HEK293T (cell line): ENCODE data around the gene BUB1B.

ENCODE experiments used
- CTCF ChIA-PET: fragments of 350-600 bp; formaldehyde crosslinking; extraction: SDS; loops from one replicate; lab custom pipeline; 2021; ENCODE audit warnings: antibody characterized with exemption, inconsistent platforms; lab: Yijun Ruan, JAX
- POLR2A ChIA-PET: fragments of 350-600 bp; formaldehyde crosslinking; extraction: SDS; loops from one replicate; lab custom pipeline; 2020; ENCODE audit warnings: antibody characterized with exemption, inconsistent platforms; lab: Yijun Ruan, JAX
- DNase-seq: peaks from one replicate; pipeline ENCODE4 v3.0.0; 2012; ENCODE audit warnings: mixed read lengths; ENCODE audit errors: extremely low spot score
- ARNT ChIP-seq: fragments of 450-650 bp; IDR thresholded peaks from 2 replicates; pipeline ENCODE4 v1.6.1; 2017; ENCODE audit warnings: mild to moderate bottlenecking
- BHLHE40 ChIP-seq: fragments of 450-650 bp; IDR thresholded peaks from 2 replicates; pipeline ENCODE4 v1.6.1; 2016; ENCODE audit warnings: mild to moderate bottlenecking, moderate library complexity, borderline replicate concordance
- CTBP1 ChIP-seq: fragments of 450-650 bp; IDR thresholded peaks from 2 replicates; pipeline ENCODE4 v1.6.1; 2016; ENCODE audit warnings: borderline replicate concordance
- ELF4 ChIP-seq: fragments of 450-650 bp; IDR thresholded peaks from 2 replicates; pipeline ENCODE4 v1.6.1; 2017; ENCODE audit warnings: antibody characterized with exemption
- FOXA1 ChIP-seq: fragments of 450-650 bp; IDR thresholded peaks from 2 replicates; pipeline ENCODE4 v1.6.1; 2016; ENCODE audit warnings: mild to moderate bottlenecking
- FOXK2 ChIP-seq: fragments of 450-650 bp; IDR thresholded peaks from 2 replicates; pipeline ENCODE4 v1.6.1; 2016; ENCODE audit warnings: mild to moderate bottlenecking
- FOXM1 ChIP-seq: fragments of 450-650 bp; IDR thresholded peaks from 2 replicates; pipeline ENCODE4 v1.6.1; 2017; ENCODE audit warnings: mild to moderate bottlenecking, borderline replicate concordance
- HDGF ChIP-seq: fragments of 450-650 bp; IDR thresholded peaks from 2 replicates; pipeline ENCODE4 v1.6.1; 2017; ENCODE audit warnings: antibody characterized with exemption, borderline replicate concordance
- L3MBTL2 ChIP-seq: fragments of 450-650 bp; conservative IDR thresholded peaks from 2 replicates; pipeline ENCODE4 v1.6.1; 2016; ENCODE audit warnings: mild to moderate bottlenecking
- LEF1 ChIP-seq: fragments of 450-650 bp; IDR thresholded peaks from 2 replicates; pipeline ENCODE4 v1.6.1; 2017; ENCODE audit warnings: mild to moderate bottlenecking, borderline replicate concordance
- NFRKB ChIP-seq: fragments of 450-650 bp; IDR thresholded peaks from 2 replicates; pipeline ENCODE4 v1.6.1; 2016; ENCODE audit warnings: mild to moderate bottlenecking, moderate library complexity
- SP1 ChIP-seq: fragments of 450-650 bp; IDR thresholded peaks from 2 replicates; pipeline ENCODE4 v1.6.1; 2017
- SUZ12 ChIP-seq: fragments of 450-650 bp; IDR thresholded peaks from 2 replicates; pipeline ENCODE4 v1.6.1; 2016; ENCODE audit warnings: mild to moderate bottlenecking
- TARDBP ChIP-seq: fragments of 450-650 bp; IDR thresholded peaks from 2 replicates; pipeline ENCODE4 v1.6.1; 2016
- ZNF384 ChIP-seq: fragments of 450-650 bp; IDR thresholded peaks from 2 replicates; pipeline ENCODE4 v1.6.1; 2016
- TF ChIP-seq, protein P1 (sequence below): fragments of 450-650 bp; IDR thresholded peaks from 2 replicates; pipeline ENCODE4 v1.6.1; 2016

The BUB1B gene

DNA sequence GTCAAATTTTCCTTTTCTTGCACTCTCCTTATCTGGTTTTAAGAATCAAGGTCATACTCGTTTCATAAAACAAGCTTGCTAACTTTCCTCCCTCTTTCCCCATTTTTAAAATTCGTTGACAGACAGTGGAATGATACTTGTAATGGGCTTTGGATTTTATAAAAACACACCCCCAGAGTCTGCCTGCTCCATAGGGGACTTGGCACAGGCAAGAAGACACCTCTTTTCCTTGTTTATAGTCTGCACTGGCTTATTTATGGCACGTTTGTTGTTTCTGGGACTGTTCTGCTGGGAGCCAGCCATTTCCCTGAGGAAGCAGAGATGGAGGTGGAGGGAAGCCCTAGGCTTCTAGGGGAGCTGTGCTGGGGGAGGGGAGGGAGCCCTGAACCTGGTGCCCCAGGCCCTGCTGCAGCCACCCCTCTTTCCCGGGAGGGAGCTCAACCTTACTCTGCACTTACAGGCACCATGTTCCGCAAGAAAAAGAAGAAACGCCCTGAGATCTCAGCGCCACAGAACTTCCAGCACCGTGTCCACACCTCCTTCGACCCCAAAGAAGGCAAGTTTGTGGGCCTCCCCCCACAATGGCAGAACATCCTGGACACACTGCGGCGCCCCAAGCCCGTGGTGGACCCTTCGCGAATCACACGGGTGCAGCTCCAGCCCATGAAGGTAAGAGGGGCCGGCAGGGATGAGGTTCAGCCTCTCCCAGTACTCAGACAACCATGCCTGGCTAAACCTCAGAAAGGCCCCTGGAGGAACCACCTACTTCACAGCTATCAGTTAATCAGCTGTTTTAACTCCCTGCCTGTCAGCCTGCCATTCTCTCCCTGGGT is 103.7 kb downstream of the BUB1B start:
- CTCF ChIA-PET: interaction anchor here (0.6 to 5.1 kb wide), 5 partner anchors 9 to 160 kb away, joined by 3 to 34 read pairs (median 4); no protein-coding TSS in a partner anchor
- no peak for TF ChIP-seq CTBP1
- no peak for TF ChIP-seq ZNF384
- no peak for TF ChIP-seq SP1
- no peak for TF ChIP-seq FOXA1
- no peak for TF ChIP-seq SUZ12
- no peak for TF ChIP-seq HDGF
- TF ChIP-seq, protein P1, sequence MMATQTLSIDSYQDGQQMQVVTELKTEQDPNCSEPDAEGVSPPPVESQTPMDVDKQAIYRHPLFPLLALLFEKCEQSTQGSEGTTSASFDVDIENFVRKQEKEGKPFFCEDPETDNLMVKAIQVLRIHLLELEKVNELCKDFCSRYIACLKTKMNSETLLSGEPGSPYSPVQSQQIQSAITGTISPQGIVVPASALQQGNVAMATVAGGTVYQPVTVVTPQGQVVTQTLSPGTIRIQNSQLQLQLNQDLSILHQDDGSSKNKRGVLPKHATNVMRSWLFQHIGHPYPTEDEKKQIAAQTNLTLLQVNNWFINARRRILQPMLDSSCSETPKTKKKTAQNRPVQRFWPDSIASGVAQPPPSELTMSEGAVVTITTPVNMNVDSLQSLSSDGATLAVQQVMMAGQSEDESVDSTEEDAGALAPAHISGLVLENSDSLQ: peak; percentile 63
- POLR2A ChIA-PET: interaction anchor here (1.2 kb wide), 1 partner anchor 9 kb away, joined by 3 read pairs; no protein-coding TSS in a partner anchor
- DNase-seq: no peak

DNA sequence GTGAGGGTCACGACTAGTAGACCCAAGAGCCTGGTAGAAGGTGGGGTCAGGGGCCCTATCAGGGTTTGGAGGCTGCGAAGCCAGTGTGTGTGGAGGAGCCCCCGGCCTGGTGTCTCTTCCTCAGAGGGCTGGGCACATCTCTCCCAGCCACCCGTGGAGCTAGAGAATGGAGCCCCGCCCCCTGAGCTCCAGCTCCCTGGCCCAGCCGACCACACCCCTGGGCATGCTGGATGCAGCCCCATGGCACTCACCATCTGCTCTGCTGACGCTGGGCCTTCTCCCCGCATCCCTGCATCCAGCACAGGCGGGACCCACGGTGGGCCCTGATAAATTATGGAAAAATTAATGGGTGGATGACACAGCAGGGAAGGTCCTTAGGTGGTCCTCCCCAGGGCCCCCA is 104.5 kb downstream of the BUB1B start:
- ChIA-PET CTCF (interaction anchor here (5.1 kb wide), 1 partner anchor 8 kb away, joined by 34 read pairs; no protein-coding TSS in a partner anchor), POLR2A (no interaction called here)
- no peak for DNase-seq
- TF ChIP-seq, protein P1: no peak
- TF ChIP-seq HDGF: no peak
- TF ChIP-seq TARDBP: no peak
- no peak for TF ChIP-seq SP1
- TF ChIP-seq FOXM1: no peak
- no peak for TF ChIP-seq NFRKB
- no peak for TF ChIP-seq FOXA1
- TF ChIP-seq ARNT: no peak
- TF ChIP-seq FOXK2: no peak
- no peak for TF ChIP-seq BHLHE40

DNA sequence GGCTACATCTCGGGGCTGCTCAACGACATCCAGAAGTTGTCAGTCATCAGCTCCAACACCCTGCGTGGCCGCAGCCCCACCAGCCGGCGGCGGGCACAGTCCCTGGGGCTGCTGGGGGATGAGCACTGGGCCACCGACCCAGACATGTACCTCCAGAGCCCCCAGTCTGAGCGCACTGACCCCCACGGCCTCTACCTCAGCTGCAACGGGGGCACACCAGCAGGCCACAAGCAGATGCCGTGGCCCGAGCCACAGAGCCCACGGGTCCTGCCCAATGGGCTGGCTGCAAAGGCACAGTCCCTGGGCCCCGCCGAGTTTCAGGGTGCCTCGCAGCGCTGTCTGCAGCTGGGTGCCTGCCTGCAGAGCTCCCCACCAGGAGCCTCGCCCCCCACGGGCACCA is 105.0 kb downstream of the BUB1B start:
- DNase-seq: no peak
- TF ChIP-seq ZNF384 (no peak), NFRKB (no peak), FOXM1 (no peak), LEF1 (no peak), HDGF (no peak), SP1 (no peak), ARNT (no peak), SUZ12 (no peak), CTBP1 (no peak), L3MBTL2 (no peak), TARDBP (no peak), ELF4 (no peak), FOXK2 (no peak), FOXA1 (no peak), BHLHE40 (no peak)
- TF ChIP-seq, protein P1: no peak
- POLR2A ChIA-PET: no interaction called here
- CTCF ChIA-PET: no interaction called here

DNA sequence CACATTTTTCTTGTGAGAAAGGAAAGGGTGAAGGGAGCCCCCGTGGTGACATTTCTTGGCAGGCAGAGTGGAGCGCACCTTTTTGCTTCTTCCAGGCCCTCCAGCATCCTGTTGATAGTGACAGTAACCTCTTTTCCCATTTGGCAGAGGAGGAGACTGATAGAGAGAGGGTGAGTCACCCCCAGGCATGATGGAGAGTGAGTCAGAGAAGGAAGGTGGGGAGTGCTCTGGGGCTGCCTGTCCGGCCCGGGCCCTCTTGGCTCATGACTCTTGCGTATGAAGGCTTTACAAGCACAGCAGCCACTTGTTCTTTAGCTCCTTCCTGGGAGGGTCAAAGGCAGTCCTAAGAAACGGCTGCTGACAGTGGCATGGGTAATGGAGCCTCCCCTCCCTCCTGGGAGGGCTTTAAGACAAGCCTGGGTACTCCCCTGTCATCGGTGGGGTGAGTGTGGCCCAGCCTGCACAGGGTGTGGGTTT is 106.0 kb downstream of the BUB1B start:
- no peak for TF ChIP-seq FOXK2
- no peak for TF ChIP-seq HDGF
- no peak for TF ChIP-seq NFRKB
- no peak for TF ChIP-seq LEF1
- TF ChIP-seq ZNF384: no peak
- TF ChIP-seq ELF4: no peak
- TF ChIP-seq ARNT: no peak
- no peak for TF ChIP-seq CTBP1
- TF ChIP-seq BHLHE40: no peak
- TF ChIP-seq SUZ12: no peak
- TF ChIP-seq, protein P1: no peak
- no peak for TF ChIP-seq TARDBP
- TF ChIP-seq FOXM1: no peak
- POLR2A ChIA-PET: no interaction called here
- CTCF ChIA-PET: interaction anchor here (1.5 kb wide), 1 partner anchor 12 kb away, joined by 4 read pairs; no protein-coding TSS in a partner anchor
- DNase-seq: no peak

DNA sequence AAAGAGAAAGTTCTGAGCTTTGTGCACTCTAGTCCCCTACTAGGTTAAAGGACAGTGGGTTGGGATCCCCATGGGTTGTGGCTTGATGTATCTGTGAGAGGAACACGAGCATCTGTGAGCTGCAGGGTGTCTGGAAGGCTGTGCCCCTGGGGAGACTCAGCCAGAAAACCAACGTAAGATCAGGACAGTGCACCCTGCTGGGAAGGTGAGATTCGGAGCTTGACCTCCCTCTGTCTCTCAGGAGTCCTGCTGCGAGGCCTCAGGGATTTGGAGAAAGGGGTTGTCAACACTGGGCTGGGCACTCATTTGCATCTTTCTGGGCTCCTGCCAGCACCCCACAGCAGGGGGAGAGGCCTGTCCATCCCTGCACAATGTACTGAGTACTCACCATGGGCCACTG is 106.8 kb downstream of the BUB1B start:
- ChIA-PET POLR2A (interaction anchor here (1.1 kb wide), 1 partner anchor 29 kb away, joined by 3 read pairs; the partner anchor contains the start of gene PAK6), CTCF (interaction anchor here (0.6 to 1.5 kb wide), 4 partner anchors 12 to 100 kb away, joined by 3 to 6 read pairs (median 4); no protein-coding TSS in a partner anchor)
- TF ChIP-seq SUZ12: no peak
- TF ChIP-seq CTBP1: no peak
- TF ChIP-seq SP1: no peak
- no peak for TF ChIP-seq FOXK2
- TF ChIP-seq FOXM1: no peak
- TF ChIP-seq BHLHE40: no peak
- TF ChIP-seq FOXA1: no peak
- no peak for TF ChIP-seq L3MBTL2
- no peak for TF ChIP-seq ZNF384
- TF ChIP-seq NFRKB: no peak
- DNase-seq: no peak
